K562 (cell line): ENCODE results near the gene UBE2D2. TPM values are rescaled to one million over a fixed set of nuclear protein-coding genes. Genes with fewer than 3 reads are reported as not detected.

ENCODE experiments used
- MEIS2 ChIP-seq: fragments of 450-650 bp; IDR thresholded peaks from 2 replicates; pipeline ENCODE4 v1.6.1; 2014; ENCODE audit warnings: mild to moderate bottlenecking; ENCODE audit not compliant: partially characterized antibody
- POLR2A ChIP-seq: fragments of 450-650 bp; conservative IDR thresholded peaks from 2 replicates; pipeline ENCODE4 v1.6.1; 2016
- RB1 ChIP-seq: fragments of 450-650 bp; IDR thresholded peaks from 2 replicates; pipeline ENCODE4 v1.6.1; 2017; ENCODE audit warnings: low read depth, mild to moderate bottlenecking
- RERE ChIP-seq: sonication (generic); formaldehyde crosslinking; IDR thresholded peaks from 2 replicates; pipeline ENCODE4 v1.8.0; 2023; ENCODE audit warnings: missing genetic modification reagents, mild to moderate bottlenecking, borderline replicate concordance
- RFX1 ChIP-seq: fragments of 450-650 bp; IDR thresholded peaks from 2 replicates; pipeline ENCODE4 v1.6.1; 2016; ENCODE audit warnings: mild to moderate bottlenecking, moderate library complexity
- ZKSCAN1 ChIP-seq: fragments of 150-350 bp; IDR thresholded peaks from 2 replicates; pipeline ENCODE4 v1.6.1; 2016; ENCODE audit warnings: low read depth, low read length
- ZNF184 ChIP-seq: sonication (generic); formaldehyde crosslinking; IDR thresholded peaks from 2 replicates; pipeline ENCODE4 v1.5.0; 2020; ENCODE audit warnings: missing genetic modification reagents
- ZNF282 ChIP-seq: sonication (generic); formaldehyde crosslinking; IDR thresholded peaks from 2 replicates; pipeline ENCODE4 v1.8.1; 2023; ENCODE audit warnings: missing genetic modification reagents
- ZNF507 ChIP-seq: conservative IDR thresholded peaks from 2 replicates; pipeline ENCODE4 v1.6.1; 2017; ENCODE audit warnings: missing genetic modification characterization, missing compliant biosample characterization
- ZNF655 ChIP-seq: fragments of 250-450 bp; sonication (Bioruptor Pico); IDR thresholded peaks from 2 replicates; pipeline ENCODE4 v1.5.0; 2021
- polyA plus RNA-seq, 8 experiments: library from polyadenylated mRNA; depleted of rRNA in 4 of 8; stranded (reverse) in 5 of 8; unstranded in 3 of 8; fragments of >200 nt; fragmentation: Nextera tagmentation in 2 of 8; fragmentation: Illumina TruSeq in 1 of 8; extraction: Ambion mirVana in 2 of 8; extraction: Trizol in 1 of 8; gene quantifications; 2 replicates each; pipeline versions ENCODE4 v1.2.1 to v1.2.3, GENCODE V29; 2011 to 2014; ENCODE audit warnings: inconsistent platforms in 1 of 8, missing spikeins in 1 of 8
- total RNA-seq, 7 experiments: library from RNA; depleted of rRNA in 6 of 7; stranded (reverse); fragments of >200 nt in 6 of 7; fragmentation: Illumina TruSeq in 2 of 7; extraction: Trizol in 2 of 7; gene quantifications; 2 replicates each; pipeline versions ENCODE4 v1.2.1 to v1.2.3, GENCODE V29; 2011 to 2021; ENCODE audit warnings: low replicate concordance in 1 of 7
- TF ChIP-seq, protein P1 (sequence below): fragments of 450-650 bp; IDR thresholded peaks from one replicate; pipeline ENCODE4 v1.6.1; 2018; ENCODE audit warnings: mild to moderate bottlenecking, moderate library complexity; ENCODE audit not compliant: partially characterized antibody
- TF ChIP-seq, protein P2 (sequence below), 2 experiments: fragments of 450-650 bp; IDR thresholded peaks; 2 replicates each; pipeline ENCODE4 v1.6.1; 2016
- TF ChIP-seq, protein P3 (sequence below): sonication (generic); formaldehyde crosslinking; IDR thresholded peaks from 2 replicates; pipeline ENCODE4 v1.8.0; 2022; ENCODE audit warnings: mild to moderate bottlenecking, missing genetic modification reagents, borderline replicate concordance

Gene UBE2D2
- total and polyA plus RNA-seq, 9 of the 15 experiments (the other 6 are each of a cell fraction or from before 2014, with no cell fraction given): 53.6 to 198 (median 122) TPM

GRCh38 chr5:139668064-139668880 lies 107.1 kb downstream of the UBE2D2 start (continued):
- TF ChIP-seq, protein P1, sequence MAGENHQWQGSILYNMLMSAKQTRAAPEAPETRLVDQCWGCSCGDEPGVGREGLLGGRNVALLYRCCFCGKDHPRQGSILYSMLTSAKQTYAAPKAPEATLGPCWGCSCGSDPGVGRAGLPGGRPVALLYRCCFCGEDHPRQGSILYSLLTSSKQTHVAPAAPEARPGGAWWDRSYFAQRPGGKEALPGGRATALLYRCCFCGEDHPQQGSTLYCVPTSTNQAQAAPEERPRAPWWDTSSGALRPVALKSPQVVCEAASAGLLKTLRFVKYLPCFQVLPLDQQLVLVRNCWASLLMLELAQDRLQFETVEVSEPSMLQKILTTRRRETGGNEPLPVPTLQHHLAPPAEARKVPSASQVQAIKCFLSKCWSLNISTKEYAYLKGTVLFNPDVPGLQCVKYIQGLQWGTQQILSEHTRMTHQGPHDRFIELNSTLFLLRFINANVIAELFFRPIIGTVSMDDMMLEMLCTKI: no peak
- TF ChIP-seq ZNF282 (CRISPR knock-in tag) (no peak), POLR2A (0 out of 2 replicates have a peak, but pooled peaks have one; percentile 23), ZNF507 (no peak), ZNF184 (no peak), RERE (CRISPR knock-in tag) (no peak), ZNF655 (no peak), MEIS2 (peak; percentile 58), ZKSCAN1 (no peak), RFX1 (no peak), RB1 (peak; percentile 24; the same call in 1 of the 2 replicates)
- TF ChIP-seq, protein P2, sequence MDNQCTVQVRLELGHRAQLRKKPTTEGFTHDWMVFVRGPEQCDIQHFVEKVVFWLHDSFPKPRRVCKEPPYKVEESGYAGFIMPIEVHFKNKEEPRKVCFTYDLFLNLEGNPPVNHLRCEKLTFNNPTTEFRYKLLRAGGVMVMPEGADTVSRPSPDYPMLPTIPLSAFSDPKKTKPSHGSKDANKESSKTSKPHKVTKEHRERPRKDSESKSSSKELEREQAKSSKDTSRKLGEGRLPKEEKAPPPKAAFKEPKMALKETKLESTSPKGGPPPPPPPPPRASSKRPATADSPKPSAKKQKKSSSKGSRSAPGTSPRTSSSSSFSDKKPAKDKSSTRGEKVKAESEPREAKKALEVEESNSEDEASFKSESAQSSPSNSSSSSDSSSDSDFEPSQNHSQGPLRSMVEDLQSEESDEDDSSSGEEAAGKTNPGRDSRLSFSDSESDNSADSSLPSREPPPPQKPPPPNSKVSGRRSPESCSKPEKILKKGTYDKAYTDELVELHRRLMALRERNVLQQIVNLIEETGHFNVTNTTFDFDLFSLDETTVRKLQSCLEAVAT (IDR thresholded peaks at IDR 0.05): no peak
- TF ChIP-seq, protein P3, sequence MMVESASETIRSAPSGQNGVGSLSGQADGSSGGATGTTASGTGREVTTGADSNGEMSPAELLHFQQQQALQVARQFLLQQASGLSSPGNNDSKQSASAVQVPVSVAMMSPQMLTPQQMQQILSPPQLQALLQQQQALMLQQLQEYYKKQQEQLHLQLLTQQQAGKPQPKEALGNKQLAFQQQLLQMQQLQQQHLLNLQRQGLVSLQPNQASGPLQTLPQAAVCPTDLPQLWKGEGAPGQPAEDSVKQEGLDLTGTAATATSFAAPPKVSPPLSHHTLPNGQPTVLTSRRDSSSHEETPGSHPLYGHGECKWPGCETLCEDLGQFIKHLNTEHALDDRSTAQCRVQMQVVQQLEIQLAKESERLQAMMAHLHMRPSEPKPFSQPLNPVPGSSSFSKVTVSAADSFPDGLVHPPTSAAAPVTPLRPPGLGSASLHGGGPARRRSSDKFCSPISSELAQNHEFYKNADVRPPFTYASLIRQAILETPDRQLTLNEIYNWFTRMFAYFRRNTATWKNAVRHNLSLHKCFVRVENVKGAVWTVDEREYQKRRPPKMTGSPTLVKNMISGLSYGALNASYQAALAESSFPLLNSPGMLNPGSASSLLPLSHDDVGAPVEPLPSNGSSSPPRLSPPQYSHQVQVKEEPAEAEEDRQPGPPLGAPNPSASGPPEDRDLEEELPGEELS (CRISPR knock-in tag): no peak
